ENCODE data around the gene DAGLA. TPM values are rescaled to one million over a fixed set of nuclear protein-coding genes. Genes with fewer than 3 reads are reported as not detected.
"Not testable (repeated sequence)": the region's sequence is repeated elsewhere in the genome, so short reads cannot be mapped to it uniquely, and the experiment has no call there.

DAGLA gene
- total RNA-seq, 2 donors from 2014 or later: 4.1 to 5.0 TPM

DNA sequence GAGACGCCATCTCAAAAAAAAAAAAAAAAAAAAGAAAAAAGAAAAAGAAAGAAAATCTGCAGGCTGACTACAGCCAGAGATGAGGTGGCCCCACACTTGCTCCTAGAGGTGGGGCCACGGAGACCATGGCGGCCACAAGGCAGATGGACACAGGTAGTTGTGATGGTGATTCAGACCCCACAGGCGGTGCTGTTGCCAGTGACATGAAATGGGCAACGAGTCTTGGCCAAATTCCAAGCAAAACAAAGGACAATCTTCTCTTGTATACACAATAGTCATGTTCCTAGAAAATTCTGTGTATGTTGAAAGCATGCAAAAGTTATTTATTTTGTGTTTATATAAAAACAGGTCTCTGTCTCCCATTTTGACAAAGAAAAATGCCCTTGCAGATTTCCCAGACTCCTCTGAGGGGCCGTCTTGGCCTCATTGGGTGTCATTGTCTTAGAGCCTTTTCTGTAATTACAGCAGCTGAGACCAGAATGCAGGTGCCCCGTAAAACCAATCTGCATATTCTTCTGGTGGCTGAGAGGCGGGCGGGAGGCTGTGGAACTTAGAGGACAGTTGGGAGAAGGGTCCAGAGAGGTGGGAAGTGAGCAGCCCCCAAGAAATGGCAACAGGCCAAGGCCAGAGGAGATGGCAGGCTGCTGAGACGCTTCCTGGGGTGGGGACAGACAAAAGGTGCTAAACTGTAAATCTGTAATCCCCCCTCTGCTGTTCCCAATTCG, 22.5 kb upstream of the DAGLA start:
- no peak for ATAC-seq

DNA sequence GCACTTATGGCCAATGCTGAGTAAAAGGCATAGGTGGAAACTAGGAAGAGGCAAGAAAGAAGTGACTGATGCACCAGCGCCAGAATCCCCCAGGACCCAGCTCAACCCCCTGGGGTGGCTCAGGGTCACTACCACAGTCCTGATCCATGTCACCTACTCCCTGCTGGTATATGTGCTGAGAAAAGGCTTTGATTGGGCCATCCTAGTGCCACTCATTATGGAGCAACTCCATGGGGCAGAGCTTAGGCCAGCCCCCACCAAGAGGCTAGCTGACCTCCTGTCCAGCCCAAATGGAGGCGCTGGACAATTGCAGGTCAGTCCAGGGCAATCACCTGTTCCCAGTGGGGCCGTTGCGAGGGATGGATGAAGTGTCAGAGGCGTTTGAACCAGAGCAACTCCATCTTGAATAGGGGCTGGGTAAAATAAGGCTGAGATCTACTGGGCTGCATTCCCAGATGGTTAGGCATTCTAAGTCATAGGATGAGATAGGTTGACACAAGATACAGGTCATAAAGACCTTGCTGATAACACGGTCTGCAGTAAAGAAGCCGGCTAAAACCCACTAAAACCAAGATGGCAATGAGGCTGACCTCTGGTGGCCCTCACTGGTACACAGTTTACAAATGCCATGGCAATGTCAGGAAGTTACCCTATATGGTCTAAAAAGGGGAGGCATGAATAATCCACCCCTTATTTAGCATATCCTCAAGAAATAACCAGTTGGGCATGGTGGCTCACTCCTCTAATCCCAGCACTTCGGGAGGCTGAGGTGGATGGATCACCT, 20.6 kb upstream of the DAGLA start:
- DNase-seq: no peak
- no peak for ATAC-seq
- intact Hi-C loops (cut with DNase I): no loop called here

More for the DNA sequence above, 22.5 kb upstream of the DAGLA start:
- intact Hi-C loops (cut with DNase I): no loop called here
- DNase-seq: no peak

DNA sequence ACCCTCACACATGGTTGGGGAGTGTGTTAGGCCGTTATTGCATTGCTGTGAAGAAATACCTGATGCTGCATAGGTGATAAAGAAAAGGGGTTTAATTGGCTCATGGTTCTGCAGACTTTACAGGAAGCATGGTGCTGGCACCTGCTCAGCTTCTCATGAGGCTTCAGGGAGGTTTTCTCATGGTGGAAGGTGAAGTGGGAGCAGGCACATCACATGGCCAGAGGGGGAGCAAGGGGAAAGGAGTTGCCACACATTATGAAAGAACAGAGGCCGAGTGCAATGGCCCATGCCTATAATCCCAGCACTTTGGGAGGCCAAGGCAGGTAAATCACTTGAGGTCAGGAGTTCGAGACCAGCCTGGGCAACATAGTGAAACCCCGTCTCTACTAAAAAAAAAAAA, 19.2 kb upstream of the DAGLA start:
- intact Hi-C loops (cut with DNase I); ATAC-seq; DNase-seq: not testable (repeated sequence)

DNA sequence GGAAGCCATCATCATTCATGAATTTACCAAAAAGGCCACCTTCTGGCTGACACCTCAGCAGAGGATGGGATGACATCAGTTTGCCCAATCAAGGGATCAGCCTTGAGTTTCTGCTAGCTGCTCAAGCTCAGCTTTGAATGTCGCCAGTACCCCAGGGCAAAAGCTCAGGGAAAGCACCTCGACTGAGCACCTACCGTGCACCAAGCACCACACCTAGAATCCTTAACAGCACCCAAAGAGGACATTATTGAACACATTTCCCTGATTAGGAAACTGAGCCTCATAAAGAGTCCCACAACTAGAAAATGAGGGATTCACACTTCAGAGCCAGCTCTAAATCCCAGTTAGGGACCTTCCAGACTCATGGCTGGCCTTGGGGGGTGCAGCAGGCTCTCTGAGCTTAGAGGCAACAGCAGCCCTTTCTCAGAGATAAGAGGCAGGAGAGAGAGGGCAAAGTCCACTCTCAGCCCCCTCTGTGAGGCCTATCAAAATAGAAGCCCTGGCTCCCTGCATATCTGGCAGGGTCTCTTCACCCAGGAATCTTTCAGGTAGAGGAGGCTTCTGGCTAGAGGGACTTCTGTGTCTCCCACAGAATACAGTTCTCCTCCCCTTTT, 13.4 kb upstream of the DAGLA start:
- intact Hi-C loops (cut with DNase I): no loop called here
- DNase-seq (no peak), ATAC-seq (no peak)

DNA sequence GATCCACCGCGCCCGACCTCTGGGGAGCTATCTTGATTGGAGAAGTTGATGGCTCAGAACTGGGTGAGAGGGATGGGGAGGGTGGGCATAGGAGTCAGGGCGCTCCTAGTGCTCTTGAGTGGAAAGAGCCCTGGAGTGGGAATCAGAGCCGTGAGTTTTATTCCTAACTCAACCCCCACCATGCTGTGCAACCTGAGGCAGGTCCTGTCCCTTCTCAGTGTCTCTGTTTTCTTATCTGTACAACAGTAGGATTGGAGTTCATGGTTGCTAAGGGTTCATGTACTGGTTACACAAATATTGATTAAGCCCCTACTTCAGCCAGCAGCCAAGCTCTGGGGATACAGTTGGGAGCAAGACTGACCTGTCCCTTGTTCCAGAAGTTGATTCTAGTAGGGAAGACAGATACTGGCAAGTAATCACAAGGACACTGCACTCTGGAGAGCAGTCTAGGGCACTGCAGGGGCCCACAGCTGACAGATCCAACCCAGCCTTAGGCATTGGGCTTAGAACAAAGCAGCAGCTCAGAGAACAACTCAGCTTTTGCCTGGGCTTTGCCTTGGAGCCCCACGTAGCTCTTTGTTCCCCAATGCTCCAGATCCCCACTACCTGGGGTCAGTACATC, 12.4 kb upstream of the DAGLA start:
- DNase-seq (no peak), ATAC-seq (no peak)
- intact Hi-C loops (cut with DNase I): no loop called here

DNA sequence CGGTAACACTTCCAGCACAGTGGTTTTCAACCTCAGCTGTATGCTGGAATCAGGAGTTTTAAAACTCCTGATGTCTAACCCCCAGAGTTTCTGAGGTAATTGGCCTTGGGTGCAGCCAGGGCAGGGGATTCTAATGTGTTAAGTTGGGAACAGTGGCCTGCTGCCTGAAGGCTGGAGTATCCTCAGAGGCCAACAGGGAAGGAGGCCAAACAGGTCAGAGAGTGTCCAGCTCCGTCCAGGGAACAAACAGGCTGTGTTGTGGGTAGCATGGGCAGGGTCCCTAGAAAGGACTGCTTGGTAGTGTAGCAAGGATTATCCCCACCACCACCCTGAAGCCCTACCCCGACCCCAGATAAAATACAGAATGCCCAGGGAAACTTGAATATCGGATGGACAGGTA, 10.8 kb upstream of the DAGLA start:
- intact Hi-C loops (cut with DNase I): no loop called here
- DNase-seq (no peak), ATAC-seq (peak in 1 of 2 donors; percentile 57)

DNA sequence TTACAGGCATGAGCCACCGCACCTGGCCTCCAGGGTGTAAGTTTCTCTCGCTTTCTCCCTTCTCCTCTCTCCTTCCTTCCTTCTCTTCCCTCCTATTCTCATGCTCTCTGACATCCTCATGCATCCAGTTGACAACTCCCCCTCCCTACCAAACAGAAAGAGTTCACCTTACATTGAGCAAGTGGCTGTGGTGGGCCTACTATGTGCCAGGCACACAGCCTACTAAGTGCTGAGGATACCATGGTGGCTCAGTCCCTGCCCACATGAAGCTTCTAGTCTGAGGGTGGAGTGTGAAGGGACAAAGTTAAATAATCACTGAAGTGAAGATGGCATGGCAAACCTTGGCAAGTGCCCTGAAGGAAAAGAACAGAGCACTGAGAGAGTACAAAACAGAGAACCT, 9.6 kb upstream of the DAGLA start:
- DNase-seq: no peak
- intact Hi-C loops (cut with DNase I): no loop called here
- ATAC-seq: no peak

DNA sequence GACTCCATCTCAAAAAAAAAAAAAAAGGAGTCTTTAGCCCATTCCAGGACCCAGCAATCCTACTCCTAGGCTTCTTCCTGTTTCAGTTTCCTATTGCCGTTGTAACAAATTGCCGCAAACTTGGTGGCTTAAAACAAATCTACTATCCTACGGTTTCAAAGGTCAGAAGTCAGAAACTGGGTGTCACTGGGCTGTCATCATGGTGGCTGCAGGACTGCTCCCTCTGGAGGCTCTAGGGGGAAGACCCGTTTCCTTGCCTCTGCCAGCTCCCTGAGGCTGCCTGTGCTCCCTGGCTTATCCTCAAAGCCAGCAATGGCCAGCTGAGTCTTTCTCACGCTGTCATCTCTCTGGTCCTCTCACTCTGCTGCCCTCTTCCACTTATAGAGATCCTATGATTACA, 8.7 kb upstream of the DAGLA start:
- ATAC-seq: peak in 1 of 2 donors; percentile 27
- intact Hi-C loops (cut with DNase I): no loop called here
- DNase-seq: no peak

DNA sequence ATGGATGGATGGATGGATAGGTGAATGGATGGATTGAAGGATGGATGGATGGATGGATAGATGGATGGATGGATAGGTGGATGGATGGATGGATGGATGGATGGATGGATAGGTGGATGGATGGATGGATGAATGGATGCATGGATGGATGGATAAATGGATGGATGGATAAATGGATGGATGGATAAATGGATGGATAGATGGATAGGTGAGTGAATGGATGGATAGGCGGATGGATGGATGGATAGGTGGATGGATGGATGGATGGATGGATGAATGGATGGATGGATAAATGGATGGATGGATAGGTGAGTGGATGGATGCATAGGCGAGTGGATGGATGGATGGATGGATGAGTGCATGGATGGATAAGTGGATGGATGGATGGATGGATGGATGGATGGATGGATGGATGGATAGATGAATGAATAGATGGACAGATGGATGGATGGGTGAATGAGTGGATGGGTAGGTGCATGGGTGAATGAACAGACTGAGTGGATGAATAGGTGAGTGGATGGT, 6.2 kb upstream of the DAGLA start:
- intact Hi-C loops (cut with DNase I); ATAC-seq; DNase-seq: not testable (repeated sequence)

DNA sequence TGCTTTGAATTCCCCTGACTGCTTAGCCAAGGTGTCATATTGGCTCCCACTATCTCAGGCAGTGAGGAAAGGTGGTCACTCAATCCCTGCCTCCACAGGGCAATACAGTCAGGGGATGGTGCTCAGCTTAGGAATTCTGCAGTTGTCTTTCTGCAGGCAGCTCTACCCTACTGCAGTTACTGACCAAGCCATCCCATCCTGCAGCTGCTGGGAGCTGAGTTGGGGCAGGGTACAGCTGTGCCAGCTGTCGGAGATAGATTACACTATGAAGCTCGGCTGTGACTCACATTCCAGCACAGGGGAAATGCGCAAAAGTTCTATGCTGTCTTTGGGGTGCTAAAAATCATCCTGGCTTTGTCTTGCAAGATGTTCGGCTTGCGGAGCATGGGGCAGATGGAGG, 4.4 kb upstream of the DAGLA start:
- intact Hi-C loops (cut with DNase I): no loop called here

DNA sequence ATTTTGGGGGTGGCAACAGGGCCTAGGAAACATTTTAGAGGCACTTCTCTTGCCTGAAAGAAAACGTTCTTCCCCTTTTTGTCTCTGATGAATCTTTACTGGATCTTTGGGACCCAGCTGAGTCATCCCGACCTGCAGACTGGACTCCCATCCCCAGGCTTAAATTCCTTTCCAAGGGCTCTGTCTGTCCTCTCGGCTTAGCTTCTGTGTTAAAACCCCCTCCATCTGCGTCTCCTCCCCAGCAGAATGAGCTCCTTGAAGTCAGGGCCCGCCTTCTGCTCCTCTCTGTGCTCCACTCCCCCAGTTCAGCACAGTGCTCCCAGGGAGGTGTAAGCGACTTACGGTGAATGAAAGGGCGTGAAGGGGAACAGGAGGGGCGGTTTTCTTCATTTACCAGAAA, 895 bp upstream of the DAGLA start:
- ATAC-seq (no peak), DNase-seq (no peak)
- intact Hi-C loops (cut with DNase I): loop anchor here in 1 of 2 donors (2.0 kb wide), 1 partner anchor 56 kb away; no protein-coding TSS in a partner anchor

More for the DNA sequence above, 4.4 kb upstream of the DAGLA start:
- DNase-seq (no peak), ATAC-seq (no peak)

DNA sequence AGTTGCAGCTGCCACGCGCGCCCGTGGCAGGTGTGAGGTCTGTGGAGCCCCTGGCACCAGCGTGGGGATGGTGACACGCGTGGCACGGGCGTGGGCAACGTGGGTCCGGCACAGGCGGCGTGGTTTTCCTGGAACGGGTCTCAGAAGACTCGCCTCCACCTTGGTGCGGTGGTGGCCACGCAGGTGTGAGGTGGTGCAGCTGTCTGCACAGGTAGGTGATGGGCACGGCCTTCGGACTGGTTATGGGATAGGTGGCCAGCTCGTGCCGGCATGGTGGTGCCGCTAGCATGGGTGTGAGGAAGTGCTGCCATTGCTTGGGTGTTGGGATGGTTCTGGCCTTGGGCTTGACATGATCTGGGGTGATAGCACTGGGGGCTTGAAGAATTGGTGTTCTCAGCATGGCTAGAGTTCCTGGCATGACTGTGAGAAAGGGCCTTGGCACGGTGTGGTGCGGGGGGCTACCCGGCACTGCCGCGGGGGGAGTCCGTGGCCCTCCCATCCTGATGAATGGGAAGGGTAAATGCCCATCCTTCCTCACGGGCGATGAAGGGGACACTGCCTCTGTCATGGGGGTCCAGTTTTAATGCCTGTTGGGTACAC, 531 bp downstream of the DAGLA start:
- ATAC-seq (no peak), DNase-seq (no peak)
- intact Hi-C loops (cut with DNase I): loop anchor here in 1 of 2 donors (2.0 kb wide), 1 partner anchor 52 kb away; no protein-coding TSS in a partner anchor

DNA sequence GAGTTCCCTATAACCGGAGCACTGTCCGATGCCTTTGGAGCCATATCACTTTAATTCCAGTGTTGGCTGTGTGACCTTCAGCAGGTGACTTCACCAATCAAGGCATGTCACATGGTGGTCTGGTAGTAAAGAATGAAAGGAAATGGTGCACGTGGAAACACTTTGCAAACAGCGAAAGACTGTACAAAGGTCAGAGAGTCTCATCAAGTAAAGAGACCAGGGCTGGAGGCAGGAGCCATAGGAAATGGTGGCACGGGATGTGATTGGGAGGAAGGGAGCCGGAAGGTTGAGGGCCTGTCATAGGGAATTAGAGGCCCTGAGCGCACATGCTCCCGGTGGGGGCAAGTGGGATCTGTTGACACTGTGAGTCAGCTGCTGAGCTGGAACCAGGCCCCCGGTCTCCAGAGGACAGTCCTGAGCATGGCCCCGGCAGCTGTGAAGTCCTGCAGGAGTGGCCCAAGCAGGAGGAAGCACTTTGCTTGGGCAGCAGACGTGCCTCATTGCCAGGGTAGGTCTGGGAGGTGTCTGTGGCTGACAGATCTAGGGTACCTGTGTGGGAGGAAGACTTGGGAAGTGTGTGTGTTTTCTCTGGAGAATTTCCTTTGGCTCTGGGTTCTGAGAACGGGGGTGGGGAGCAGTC, 2.0 kb downstream of the DAGLA start:
- ATAC-seq (peak; percentile 4 to 39), DNase-seq (peak; percentile 67)
- intact Hi-C loops (cut with DNase I): no loop called here

DNA sequence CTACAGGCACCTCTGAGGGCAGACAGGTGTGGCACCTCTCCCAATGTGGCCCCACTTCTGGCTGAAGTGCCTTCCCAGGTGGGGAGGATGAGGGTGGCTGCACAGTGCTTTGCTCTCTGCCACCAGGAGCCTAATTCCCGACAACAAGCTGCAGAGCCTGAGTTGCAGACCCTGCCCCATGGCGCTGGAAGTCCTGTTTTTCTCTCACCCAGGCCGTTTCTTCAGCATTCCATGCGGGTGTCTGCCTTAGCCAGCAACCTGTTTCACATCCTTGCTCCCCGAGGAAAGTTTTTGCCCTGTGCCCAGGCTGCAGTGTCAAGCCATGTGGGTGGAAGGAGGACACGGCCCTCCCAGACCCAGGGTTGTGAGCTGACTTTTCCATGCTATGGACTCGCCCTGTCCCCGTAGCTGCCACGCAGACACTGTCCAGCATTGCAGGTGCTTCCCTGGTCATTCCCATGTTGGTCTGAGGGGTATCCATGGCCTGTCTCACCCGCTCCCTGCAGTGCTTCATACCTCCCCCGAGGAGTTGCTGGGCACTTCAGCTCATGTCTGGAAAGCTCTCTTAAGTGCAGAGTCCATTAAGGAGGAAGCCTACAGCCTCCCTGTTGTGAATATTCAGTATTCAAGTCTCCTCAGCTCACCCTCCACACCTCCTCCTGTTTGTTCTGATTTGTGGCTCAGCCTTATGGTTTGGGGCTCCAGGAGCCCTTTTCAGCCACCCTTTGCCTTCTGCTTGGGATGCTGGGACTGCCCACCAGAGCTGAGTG, 2.9 kb downstream of the DAGLA start:
- no peak for DNase-seq

DNA sequence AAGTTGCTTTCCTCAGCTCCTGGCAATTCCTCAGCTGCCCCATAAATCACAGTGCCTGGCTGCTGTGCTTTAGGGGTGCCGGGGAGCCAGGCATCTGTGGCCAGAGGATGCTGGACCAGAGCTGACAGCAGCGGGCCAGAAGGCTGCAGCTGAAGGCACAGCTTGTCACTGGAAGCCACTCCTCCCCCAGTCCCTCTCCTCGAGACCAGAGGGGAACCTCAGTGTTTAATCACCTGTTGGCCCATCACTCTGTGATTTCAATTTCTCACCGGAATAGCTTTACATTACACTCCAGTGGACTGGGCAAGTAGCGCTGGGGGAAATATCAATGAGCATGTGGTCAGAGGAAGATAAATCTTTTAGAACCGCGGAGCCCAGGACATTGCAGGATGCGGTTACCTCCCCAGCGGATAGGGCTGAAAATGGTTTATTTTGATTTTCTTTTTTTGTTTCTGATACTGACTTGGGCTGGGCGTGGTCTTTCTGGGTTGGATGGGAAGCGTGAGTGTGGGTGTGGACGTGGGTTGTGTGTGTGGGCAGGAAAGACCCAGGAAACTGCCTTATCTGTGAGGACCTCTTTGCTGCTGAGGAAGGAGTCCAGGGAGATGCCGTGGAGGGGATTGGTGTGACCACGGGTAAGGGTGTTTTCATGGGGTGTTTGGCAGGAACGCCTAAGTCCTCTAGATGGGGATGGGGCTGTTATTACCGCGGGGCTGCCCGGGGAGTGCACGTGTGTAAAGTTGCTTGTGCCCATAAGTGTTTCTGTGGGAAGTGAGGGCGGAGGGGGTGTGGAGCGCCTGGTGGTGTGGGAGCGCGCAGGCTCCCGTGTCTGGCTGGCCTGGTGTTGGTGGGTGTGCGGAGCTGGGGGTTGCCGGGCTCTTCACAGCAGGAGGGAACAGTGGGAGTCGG, 4.0 kb downstream of the DAGLA start:
- DNase-seq (no peak), ATAC-seq (no peak)
- intact Hi-C loops (cut with DNase I): no loop called here

More for the DNA sequence above, 2.9 kb downstream of the DAGLA start:
- intact Hi-C loops (cut with DNase I): no loop called here
- ATAC-seq: no peak

DNA sequence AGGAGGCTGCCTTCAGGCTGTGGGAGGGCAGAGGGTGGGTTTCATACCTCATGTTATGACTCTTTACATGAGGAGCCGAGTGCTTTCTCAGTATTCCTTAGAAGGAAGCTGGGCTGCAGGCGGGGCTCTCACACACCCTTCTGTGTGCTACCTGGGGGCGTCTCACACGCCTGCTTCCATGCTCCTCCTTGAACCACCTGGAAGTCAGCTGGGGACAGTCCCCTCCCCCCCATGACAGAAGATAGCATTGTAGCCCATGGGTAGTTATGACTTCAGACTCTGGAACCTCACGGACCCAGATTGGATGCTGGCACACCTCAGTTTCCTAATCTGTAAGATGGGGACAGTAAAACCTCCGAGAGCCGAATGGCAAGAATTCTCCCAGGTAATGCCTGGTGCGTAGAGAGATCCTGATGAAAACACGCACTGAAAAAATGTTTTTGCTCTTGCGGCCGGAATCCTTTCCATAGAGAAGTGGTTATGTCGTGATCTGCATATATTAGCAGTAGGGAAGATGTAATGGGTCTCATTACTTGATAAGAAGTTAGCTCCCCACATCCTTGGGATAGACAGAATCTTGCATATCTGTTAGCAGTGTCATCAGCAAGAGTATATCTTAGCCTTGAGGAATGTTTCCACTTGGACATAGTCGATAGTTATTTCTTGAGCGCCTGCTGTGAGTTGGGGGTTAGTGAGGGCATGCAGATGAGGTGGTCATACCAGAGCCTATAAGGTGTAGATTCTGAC, 4.9 kb downstream of the DAGLA start:
- ATAC-seq (no peak), DNase-seq (no peak)
- intact Hi-C loops (cut with DNase I): no loop called here

Data from left cardiac atrium (tissue), 4 donors.